Muscle of arm (tissue), 14 donors: ENCODE results near the gene AGL. TPM values are rescaled to one million over a fixed set of nuclear protein-coding genes. Genes with fewer than 3 reads are reported as not detected.
"Not testable (repeated sequence)": the region's sequence is repeated elsewhere in the genome, so short reads cannot be mapped to it uniquely, and the experiment has no call there.

Source experiments
- DNase-seq: peaks from one replicate; pipeline ENCODE4 v3.0.0-alpha.2; 2013
- long read RNA-seq, 11 donors: transcript quantifications; one replicate each; lab custom pipeline, GENCODE V29; 2026
- polyA plus RNA-seq, 12 donors: library from polyadenylated mRNA; unstranded; fragments of 120-200 nt; gene quantifications; one replicate each; pipeline ENCODE4 v1.2.1, GENCODE V29; 2013; ENCODE audit not compliant: insufficient read length in 12 of 12

The AGL gene
- polyA plus RNA-seq = 100 to 1,000 TPM in 10 of 12 donors, 10 to 100 TPM in 2; 76.1 to 328 (median 232) TPM
- long read RNA-seq, donor 1, full-length matches to known transcripts = 1 of 1 reads
- long read RNA-seq, donor 1, partial matches to known transcripts = 0 of 1 reads
- long read RNA-seq, donor 1, other reads (novel, unspliced or antisense) = 0 of 1 reads
- long read RNA-seq, donor 2, full-length matches to known transcripts = 21 of 145 reads
- long read RNA-seq, donor 2, partial matches to known transcripts = 124 of 145 reads
- long read RNA-seq, donor 2, other reads (novel, unspliced or antisense) = 0 of 145 reads
- long read RNA-seq, donor 3, full-length matches to known transcripts = 7 of 79 reads
- long read RNA-seq, donor 3, partial matches to known transcripts = 72 of 79 reads
- long read RNA-seq, donor 3, other reads (novel, unspliced or antisense) = 0 of 79 reads
- long read RNA-seq, donor 4, full-length matches to known transcripts = 7 of 100 reads
- long read RNA-seq, donor 4, partial matches to known transcripts = 93 of 100 reads
- long read RNA-seq, donor 4, other reads (novel, unspliced or antisense) = 0 of 100 reads
- long read RNA-seq, donor 5, full-length matches to known transcripts = 15 of 328 reads
- long read RNA-seq, donor 5, partial matches to known transcripts = 313 of 328 reads
- long read RNA-seq, donor 5, other reads (novel, unspliced or antisense) = 0 of 328 reads
- long read RNA-seq, donor 6, full-length matches to known transcripts = 4 of 33 reads
- long read RNA-seq, donor 6, partial matches to known transcripts = 29 of 33 reads
- long read RNA-seq, donor 6, other reads (novel, unspliced or antisense) = 0 of 33 reads
- long read RNA-seq, donor 7, full-length matches to known transcripts = 1 of 41 reads
- long read RNA-seq, donor 7, partial matches to known transcripts = 40 of 41 reads
- long read RNA-seq, donor 7, other reads (novel, unspliced or antisense) = 0 of 41 reads
- long read RNA-seq, donor 8, full-length matches to known transcripts = 9 of 296 reads
- long read RNA-seq, donor 8, partial matches to known transcripts = 287 of 296 reads
- long read RNA-seq, donor 8, other reads (novel, unspliced or antisense) = 0 of 296 reads
- long read RNA-seq, donor 9, partial matches to known transcripts = 22 of 22 reads
- long read RNA-seq, donor 9, other reads (novel, unspliced or antisense) = 0 of 22 reads
- long read RNA-seq, donor 10, full-length matches to known transcripts = 9 of 134 reads
- long read RNA-seq, donor 10, partial matches to known transcripts = 125 of 134 reads
- long read RNA-seq, donor 10, other reads (novel, unspliced or antisense) = 0 of 134 reads
- long read RNA-seq, donor 11, full-length matches to known transcripts = 10 of 126 reads
- long read RNA-seq, donor 11, partial matches to known transcripts = 116 of 126 reads
- long read RNA-seq, donor 11, other reads (novel, unspliced or antisense) = 0 of 126 reads

DNA sequence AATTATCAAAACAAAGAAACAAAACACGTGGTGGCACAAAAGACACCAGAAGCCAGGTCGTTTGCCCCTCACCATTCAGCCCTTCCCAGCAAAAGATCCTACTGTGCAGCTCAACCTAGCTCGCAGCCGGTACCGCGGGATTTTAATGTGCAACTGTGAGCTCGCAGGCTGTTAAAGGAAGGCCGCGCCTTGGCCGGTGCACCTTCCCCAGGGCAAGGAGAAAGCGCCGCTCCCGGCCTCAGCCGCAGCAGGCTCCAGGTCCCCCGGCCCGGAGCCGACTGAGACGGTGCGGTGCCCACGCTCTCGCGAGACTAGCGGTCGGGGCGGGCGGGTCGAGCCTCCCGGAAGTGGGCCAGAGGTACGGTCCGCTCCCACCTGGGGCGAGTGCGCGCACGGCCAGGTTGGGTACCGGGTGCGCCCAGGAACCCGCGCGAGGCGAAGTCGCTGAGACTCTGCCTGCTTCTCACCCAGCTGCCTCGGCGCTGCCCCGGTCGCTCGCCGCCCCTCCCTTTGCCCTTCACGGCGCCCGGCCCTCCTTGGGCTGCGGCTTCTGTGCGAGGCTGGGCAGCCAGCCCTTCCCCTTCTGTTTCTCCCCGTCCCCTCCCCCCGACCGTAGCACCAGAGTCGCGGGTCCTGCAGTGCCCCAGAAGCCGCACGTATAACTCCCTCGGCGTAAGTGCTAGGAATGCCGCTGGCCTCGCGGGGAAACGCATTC is at the start of gene AGL:
AGL (plus strand) TSS at position 618 of the 715 bp plus-strand sequence. CDS start 682 bp downstream, outside the sequence.
- DNase-seq = peak; percentile 80

DNA sequence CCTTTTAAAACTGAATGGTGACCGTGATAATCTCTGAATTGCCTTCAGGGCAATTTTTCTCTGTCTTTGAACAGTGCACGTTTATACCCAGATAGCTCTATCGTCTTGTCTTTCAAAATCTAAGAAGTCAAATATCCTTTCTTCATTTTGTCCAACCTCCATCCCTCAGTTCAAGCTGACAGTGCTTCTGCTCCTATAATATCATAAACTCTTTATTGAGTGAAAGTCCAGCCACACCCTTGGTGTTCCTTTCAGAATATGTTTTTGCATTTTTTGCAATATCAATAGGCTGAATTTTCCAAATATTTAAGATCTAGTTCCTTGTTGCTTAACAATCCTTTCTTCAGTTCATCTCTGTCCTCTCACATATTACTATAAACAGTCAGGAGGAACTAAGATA is 48.6 kb upstream of the AGL start:
- DNase-seq = no peak

DNA sequence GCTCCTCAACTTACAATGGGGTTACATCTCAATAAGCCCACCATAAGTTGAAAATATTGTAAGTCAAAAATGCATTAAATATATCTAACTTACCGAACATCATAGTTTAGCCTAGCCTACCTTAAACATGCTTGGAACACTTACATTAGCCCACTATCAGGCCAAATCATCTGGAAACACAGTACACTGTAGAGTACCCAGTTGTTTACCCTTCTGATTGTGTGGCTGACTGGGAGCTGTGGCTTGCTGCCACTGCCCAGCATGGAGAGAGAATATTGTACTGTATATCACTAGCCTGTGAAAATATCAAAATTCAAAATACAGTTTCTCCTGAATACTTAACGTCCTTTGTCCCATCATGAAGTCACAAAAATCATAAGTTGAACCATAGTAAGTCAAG is 43.3 kb upstream of the AGL start:
- DNase-seq = no peak

DNA sequence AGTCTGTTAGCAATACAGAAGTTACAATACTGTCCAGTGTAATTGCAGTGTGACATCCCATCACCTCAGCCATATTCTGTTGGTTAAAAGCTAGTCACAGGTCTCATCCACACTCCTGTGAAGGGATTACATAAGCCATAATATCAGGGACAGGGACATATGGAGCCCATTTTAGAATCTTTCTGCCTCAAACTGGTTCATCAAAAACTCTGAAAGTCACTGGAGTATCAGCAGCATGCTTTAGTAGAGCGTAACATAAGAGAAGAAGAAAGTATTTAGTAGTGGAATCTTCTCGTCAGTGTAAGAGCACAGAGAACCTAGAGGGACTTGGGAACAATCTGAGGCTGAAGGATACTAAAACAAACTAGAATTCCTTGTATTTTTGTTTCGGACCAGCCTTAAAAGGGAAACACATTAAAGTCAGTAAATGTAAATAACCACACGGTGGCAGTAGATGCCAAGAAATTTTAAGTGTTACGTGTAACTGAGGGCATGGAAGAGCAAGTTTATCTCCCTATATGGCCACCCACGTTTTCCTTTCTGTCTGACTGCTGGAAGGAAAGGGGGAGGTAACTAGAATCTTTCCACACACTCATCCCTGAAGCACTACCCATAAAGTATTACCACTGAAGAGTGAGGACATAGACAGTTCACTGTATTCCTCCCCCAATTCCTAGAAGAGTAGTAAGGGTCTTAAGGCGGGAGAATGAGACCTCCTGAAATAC is 41.6 kb upstream of the AGL start:
- peak; percentile 87 for DNase-seq

DNA sequence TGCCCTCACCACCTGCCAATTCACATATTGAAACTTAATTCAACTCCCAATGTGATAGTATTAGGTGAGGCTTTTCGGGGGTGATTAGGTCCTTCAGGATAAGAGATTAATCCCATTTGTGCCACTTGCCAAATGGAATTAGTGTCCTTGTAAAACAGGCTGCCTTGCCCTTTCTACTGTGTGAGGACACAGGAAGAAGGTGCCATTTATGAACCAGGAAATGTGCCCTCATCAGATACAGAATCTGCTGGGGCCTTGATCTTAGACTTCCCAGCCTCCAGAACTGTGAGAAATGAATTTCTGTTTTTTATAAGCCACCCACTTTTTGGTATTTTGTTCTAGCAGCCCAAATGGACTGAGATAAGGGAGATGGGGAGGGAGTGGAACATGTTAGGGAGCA is 39.1 kb upstream of the AGL start:
- DNase-seq = no peak

DNA sequence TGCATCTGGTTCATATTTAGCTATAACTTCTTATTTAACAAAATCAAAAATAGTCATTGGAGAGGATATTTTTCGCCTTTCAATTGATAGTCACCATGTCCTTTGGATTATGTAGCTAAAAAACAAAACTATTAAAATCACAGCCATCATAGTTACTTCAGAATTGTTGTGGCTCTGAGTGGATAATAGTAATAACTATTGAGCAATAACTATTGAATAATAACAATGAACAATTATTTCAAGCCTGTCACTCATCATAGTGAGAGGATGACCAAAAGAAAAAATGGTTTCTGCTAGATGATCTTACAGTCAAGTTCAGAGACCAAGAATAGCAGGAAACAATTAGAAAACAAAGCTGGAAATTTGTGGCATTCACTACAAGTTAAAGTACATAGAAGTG is 38.4 kb upstream of the AGL start:
- no peak for DNase-seq

DNA sequence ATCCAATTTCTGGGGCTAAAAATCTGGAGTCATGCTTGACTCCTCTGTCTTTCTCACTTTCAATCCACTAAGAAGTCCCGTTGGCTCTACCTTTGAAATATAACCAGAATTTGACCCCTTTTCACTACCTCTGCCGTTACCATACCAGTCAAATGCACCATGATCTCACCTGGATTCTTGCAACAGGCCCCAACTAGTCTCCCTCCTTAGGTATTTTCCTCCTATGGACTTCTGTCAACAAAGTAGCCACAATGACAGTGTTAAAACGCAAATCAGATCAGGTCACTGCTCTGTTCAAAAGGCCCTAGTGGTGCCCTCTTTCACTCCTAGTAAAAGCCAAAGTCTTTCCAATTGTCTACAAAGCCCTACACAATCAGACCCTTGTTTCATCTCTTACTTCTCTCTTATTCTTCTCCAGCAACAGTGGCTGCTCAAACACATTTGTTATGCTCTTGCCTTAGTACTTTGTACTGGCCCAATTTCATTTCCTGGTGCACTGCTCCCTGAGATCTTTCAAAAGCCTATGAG is 35.7 kb upstream of the AGL start:
- no peak for DNase-seq

DNA sequence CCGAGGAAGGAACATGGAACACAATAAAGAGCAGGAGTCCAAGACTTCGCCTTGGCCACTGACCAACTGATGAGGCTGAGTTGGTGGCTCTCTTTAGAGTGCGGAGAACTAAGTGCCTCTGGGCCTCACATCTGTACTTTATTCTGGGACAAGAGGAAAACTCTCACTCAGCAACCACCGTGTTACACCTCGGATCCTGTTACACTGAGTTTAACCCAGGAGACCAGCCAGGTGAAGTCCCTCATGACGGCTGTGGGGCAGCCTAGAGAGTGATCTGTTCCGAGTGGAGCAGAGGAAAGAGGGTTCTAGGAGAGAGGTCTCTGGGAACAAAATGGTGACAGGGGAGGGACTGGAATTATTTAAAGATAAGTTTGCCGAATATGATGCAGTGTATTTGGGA is 33.5 kb upstream of the AGL start:
- no peak for DNase-seq

DNA sequence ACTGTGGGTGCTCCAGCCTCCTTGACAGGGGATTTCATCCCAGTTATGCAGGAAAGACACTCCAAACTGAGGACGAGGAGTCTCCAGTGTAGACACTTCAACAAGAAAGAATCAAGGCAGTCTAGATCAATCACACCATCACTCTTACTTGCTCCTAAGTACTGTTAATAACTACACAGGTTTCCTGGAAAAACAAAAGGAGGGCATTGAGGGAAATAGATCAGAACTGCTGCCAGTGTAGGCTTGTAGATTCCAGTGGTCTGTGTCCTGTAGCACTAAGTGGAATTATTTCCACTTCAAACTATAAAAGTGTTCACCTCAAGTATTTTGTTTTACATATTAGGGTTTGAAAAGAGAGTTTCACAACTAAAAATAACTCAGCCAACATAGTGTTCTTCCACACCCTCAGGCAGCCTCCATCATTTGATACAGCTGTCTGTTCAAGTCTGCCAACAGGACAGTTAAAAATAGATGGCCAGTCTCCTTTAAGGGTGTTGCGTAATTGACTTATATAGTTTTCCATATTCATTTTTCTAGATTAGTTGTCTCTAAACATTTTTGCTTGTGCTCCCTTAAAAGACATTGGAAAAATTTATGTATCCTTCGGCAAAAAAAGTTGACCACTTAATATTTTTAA is 32.0 kb upstream of the AGL start:
- peak; percentile 7 for DNase-seq

DNA sequence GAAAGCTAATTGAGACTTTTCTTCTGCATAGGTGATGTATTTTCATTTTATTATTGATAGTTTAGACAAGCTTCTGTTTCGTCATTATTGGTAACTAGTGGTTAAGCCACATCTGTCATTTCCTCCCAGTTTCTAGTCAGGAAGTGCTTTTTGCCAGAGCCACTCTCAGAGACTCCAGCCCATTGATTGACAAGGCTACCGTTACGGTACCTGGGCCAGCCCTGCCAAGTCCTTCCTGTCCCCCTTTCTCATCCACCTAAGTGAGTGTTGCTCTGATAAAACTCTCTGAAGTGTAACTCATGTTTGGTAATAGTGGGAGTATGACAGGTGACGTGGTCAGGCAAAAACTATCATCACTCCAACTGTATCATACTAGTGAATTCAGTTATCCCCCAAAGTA is 29.6 kb upstream of the AGL start:
- DNase-seq = no peak

DNA sequence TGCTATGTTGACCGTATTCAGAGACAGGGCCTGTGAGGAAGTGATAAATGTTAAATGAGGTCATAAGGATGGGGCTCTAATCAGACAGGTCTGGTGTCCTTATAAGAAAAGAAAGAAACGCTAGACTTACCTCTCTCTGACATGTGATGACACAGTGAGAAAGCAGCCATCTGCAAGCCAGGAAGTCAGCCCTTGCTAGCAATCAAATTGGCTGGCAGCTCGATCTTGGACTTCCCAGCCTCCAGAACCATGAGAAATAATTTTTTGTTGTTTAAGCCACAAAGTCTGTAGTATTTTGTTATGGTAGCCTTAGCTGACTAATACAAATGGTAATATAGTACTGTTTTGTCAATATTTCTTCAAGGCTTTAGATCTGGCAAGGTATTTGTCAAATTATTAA is 25.1 kb upstream of the AGL start:
- DNase-seq = no peak

DNA sequence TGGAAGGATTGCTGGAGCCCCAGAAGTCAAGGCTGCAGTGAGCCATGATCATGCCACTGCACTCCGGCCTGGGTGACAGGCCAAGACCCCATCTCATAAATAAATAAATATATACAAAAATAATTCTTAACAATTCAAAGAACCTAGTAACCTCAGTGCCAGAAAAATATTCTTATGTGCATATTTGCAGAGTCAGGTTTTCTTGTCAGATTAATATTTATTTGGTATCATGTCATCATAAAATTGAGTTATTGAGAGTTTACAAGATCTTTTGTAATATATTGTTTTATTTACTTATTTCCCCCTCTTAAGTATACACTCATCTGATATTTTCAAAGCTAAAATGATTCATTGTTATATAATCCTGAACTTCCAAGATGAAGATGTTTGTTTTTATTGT is 24.5 kb upstream of the AGL start:
- DNase-seq = no peak

DNA sequence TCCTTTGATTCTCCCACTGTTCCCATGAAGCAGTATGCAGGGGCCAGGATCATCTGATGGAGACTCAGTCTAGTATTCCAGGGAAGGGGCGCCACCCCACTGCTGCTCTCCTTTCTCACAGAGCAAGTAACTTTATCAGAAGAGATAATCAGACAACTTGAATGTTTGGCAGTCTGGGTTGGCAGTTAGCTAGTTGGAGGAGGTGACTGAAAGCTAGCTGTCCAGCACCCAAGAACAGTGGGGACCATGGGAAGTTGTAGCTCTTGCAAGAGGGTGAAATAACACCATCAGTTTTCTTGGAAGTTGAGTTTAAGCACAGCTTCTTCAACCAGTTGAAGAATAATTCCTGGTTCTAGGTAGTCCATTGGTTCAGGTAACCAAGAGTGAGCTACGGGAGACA is 22.2 kb upstream of the AGL start:
- no peak for DNase-seq

DNA sequence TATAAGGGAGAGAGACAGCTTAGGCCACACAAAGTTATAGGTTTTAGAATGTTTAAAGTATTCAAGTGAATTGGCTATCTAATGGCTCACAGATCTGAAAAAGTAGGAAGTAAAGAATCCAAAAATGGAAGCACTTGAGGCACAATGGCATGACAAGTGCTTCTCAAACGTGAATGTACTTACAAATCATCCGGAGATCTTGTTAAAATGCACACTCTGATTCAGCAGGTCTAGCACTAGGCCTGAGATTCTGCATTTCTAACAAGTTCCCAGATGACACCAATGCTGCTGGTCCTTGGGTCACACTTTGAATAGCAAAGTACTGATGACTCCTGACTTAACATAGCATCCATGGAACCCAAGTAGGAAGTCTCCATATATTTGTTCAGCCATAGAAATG is 20.9 kb upstream of the AGL start:
- DNase-seq = no peak

DNA sequence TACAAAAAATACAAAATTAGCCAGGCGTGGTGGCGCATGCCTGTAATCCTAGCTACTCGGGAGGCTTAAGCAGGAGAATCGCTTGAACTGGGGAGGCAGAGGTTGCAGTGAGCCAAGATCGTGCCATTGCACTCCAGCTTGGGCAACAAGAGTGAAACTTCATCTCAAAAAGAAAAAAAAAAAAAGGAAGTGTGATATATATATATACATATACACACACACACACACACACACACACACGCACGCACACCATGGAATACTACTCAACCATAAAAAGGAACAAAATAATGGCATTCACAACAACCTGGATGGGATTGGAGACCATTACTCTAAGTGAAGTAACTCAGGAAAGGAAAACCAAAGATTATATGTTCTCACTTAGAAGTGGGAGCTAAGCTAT is 16.2 kb upstream of the AGL start:
- not testable (repeated sequence) for DNase-seq

DNA sequence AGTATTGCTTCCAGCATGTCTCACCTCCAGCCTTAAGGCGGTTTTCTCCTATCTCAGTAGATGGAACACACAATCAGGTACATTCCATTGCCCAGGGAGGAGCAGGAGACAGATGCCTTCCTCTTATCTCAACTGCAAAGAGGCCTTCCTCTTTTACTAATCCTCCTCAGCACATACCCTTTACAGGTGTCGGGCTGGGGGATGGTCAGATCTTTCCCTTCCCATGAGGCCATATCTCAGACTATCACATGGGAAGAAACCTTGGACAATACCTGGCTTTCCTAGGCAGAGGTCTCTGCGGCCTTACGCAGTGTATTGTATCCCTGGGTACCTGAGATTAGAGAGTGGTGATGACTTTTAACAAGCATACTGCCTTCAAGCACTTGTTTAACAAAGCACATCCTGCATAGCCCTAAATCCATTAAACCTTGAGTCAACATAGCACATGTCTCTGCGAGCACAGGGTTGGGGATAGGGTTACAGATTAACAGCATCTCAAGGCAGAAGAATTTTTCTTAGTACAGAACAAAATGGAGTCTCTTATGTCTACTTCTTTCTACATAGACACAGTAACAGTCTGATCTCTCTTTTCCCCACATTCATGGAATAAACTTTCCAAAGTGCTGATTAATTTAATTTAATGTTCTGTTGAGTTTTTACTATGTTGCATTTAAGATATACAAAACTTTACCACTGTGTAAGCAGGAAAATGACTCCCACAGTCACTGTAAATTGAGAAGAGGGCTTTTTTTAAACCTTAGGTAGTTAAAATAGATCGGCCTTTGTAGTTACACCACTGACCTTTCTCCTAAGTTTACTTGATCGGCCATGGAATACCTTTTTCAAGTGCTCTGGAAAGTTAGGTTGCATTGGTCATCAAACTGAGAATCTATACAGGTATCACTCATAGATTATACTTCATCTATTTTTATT is 13.7 kb upstream of the AGL start:
- DNase-seq = not testable (repeated sequence)

DNA sequence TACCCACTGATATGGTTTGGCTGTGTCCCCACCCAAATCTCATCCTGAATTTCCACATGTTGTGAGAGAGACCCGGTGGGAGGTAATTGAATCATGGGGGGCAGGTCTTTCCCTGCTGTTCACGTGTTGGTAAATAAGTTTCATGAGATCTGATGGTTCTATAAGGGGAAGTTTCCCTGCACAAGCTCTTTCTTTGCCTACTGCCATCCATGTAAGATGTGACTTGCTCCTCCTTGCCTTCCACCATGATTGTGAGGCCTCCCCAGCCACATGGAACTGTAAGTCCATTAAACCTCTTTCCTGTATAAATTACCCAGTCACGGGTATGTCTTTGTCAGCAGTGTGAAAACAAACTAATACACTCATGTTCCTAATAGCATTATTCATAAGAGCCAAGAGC is 9.8 kb upstream of the AGL start:
- DNase-seq = not testable (repeated sequence)

DNA sequence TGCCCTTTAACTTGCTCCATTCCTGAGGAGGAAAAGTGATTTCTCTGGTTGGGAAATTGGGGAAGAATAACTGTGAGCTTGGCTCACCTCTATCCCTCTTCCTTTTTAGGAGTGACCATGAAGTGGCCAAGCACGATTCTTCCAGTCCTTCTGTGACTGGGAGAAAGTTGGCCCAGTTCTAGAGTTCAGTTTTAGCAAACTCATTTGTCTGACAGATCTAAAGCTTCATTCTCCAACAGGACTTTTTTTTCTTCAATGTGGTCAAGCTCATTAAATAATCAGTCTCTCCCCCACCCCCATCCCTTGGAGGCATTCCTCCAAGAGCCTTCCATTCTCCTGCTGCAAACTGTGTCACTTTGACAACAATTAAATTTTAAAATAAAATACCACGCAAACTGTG is 6.4 kb upstream of the AGL start:
- no peak for DNase-seq
